ENCODE data around the gene IFI27.

The IFI27 gene

GRCh38 chr14:94161058-94161457 lies 50.5 kb downstream of the IFI27 start:
- DNase-seq, result no peak

- DNase-seq, result no peak
Measured at GRCh38 chr14:94161981-94162380, 51.4 kb downstream of the IFI27 start.

- DNase-seq, result no peak
Measured at GRCh38 chr14:94162466-94162865, 51.9 kb downstream of the IFI27 start.

GRCh38 chr14:94163796-94164195 lies 53.3 kb downstream of the IFI27 start:
- DNase-seq, result no peak

GRCh38 chr14:94164685-94165431 lies 54.3 kb downstream of the IFI27 start:
- DNase-seq, result peak; percentile 64

- DNase-seq, result no peak
Measured at GRCh38 chr14:94165744-94166143, 55.2 kb downstream of the IFI27 start.

All from COR-L47 (cell line).